ENCODE data around the gene EPHA1.

EPHA1 gene

GRCh38 chr7:143454091-143454680 is 45.5 kb upstream of the EPHA1 start:
- H3K36me3 ChIP-seq, result no peaks in the 10 kb centered on the region
- H3K9me3 ChIP-seq, result no peaks in the 10 kb centered on the region
- no peaks in the 10 kb centered on the region for H3K4me1 ChIP-seq
- TF ChIP-seq, protein P1, sequence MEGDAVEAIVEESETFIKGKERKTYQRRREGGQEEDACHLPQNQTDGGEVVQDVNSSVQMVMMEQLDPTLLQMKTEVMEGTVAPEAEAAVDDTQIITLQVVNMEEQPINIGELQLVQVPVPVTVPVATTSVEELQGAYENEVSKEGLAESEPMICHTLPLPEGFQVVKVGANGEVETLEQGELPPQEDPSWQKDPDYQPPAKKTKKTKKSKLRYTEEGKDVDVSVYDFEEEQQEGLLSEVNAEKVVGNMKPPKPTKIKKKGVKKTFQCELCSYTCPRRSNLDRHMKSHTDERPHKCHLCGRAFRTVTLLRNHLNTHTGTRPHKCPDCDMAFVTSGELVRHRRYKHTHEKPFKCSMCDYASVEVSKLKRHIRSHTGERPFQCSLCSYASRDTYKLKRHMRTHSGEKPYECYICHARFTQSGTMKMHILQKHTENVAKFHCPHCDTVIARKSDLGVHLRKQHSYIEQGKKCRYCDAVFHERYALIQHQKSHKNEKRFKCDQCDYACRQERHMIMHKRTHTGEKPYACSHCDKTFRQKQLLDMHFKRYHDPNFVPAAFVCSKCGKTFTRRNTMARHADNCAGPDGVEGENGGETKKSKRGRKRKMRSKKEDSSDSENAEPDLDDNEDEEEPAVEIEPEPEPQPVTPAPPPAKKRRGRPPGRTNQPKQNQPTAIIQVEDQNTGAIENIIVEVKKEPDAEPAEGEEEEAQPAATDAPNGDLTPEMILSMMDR (IDR thresholded peaks at IDR 0.05; ENCODE audit: low read depth, low read length), result no peak
- DNase-seq, result no peak
- H3K27me3 ChIP-seq, result no peaks in the 10 kb centered on the region; the same call in 1 of the 2 replicates
- H3K4me3 ChIP-seq (ENCODE audit: low read depth, low read length), result no peak overlapping the region

DNA sequence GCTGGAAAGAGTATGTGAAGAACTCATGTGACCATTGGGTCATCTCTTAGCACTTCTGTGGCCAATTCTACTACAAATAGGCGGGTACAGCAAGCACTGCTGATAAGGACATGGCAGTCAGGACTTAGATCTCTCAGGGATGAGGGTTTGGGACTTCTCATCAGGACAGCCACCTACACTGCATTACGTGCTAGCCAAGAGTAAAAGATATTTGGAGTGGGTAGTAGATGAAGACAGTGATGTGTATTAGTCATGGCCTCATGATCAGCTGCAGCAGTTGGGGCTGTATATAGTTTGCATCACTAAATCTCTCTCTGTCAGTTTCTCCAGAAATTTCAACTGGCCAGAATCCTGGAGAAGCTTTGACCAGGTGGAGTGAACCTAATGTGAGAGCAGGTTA is 43.8 kb upstream of the EPHA1 start:
- H3K27me3 ChIP-seq, result no peaks in the 10 kb centered on the region; the same call in 1 of the 2 replicates
- H3K4me3 ChIP-seq (ENCODE audit: low read depth, low read length), result no peak overlapping the region
- DNase-seq, result no peak
- no peaks in the 10 kb centered on the region for H3K9me3 ChIP-seq
- no peaks in the 10 kb centered on the region for H3K4me1 ChIP-seq
- TF ChIP-seq, protein P1 (IDR thresholded peaks at IDR 0.05; ENCODE audit: low read depth, low read length), result no peak
- H3K36me3 ChIP-seq, result no peaks in the 10 kb centered on the region

DNA sequence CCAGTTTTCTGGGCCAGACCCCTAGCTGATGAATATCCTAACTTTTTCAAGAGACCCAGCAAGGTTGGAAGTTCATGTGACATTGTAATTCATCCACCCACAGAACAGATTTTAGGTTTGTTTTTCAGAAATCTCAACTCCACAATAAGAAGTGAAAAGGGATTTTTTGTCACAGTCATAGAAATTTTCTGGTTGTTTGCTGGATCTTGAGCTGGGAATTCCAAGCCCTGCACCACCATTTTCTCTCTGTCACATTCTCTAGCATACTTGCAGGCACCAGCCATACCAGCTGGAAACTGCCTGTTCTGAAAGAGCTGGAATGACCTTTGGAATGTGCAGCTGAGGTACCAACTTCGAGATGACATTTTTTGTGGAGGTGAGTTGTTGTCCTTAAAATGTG is 43.1 kb upstream of the EPHA1 start:
- Histone ChIP-seq H3K4me1 (no peaks in the 10 kb centered on the region), H3K4me3 (ENCODE audit: low read depth, low read length) (no peak overlapping the region), H3K36me3 (no peaks in the 10 kb centered on the region), H3K27me3 (no peaks in the 10 kb centered on the region; the same call in 1 of the 2 replicates), H3K9me3 (no peaks in the 10 kb centered on the region)
- TF ChIP-seq, protein P1 (IDR thresholded peaks at IDR 0.05; ENCODE audit: low read depth, low read length), result no peak
- no peak for DNase-seq

DNA sequence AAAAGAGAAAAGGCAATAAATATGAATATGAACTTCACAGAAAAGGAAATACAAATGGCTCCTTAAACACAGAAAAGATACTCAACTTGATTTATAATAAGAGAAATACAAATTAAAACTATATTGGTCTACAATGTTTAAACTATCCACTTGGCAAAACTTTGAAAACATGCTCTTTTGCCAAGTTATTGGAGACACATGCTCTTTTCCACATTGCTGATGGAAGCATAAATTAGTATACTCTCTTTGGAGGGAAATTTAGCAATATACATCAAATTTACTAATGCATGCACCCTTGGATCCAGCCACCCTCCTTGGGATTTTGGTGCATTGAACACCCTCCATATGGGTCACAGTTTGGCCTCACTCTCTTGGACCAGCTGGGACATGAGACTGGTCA is 42.5 kb upstream of the EPHA1 start:
- DNase-seq, result no peak
- Histone ChIP-seq H3K27me3 (no peaks in the 10 kb centered on the region; the same call in 1 of the 2 replicates), H3K4me1 (no peaks in the 10 kb centered on the region), H3K4me3 (ENCODE audit: low read depth, low read length) (no peak overlapping the region), H3K36me3 (no peaks in the 10 kb centered on the region), H3K9me3 (no peaks in the 10 kb centered on the region)
- TF ChIP-seq, protein P1 (IDR thresholded peaks at IDR 0.05; ENCODE audit: low read depth, low read length), result no peak

- peaks cover 7% of the 10 kb centered on the region for H3K27me3 ChIP-seq
Measured at GRCh38 chr7:143449793-143450192, 41.1 kb upstream of the EPHA1 start.

DNA sequence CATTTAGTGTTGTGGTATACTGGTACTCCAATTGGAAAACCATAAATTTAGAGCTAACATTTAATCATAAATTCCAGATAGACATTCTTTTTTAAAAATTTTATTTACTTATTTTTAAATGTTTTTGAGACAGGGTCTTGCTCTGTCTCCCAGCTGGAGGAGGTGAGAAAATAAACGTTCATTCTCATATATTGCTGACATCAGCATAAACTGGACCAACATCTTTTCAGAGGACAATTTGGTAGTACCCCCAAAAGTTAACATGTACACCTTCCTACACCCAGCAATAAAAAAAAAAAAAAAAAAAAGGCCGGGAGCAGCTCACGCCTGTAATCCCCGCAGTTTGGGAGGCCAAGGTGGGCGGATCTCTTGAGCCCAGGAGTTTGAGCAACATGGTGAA is 39.8 kb upstream of the EPHA1 start:
- Histone ChIP-seq H3K36me3 (no peaks in the 10 kb centered on the region), H3K9me3 (no peaks in the 10 kb centered on the region), H3K27me3 (peaks cover 7% of the 10 kb centered on the region), H3K4me3 (ENCODE audit: low read depth, low read length) (no peak overlapping the region), H3K4me1 (no peaks in the 10 kb centered on the region)
- DNase-seq, result no peak
- TF ChIP-seq, protein P1 (IDR thresholded peaks at IDR 0.05; ENCODE audit: low read depth, low read length), result no peak

More at GRCh38 chr7:143449793-143450192, 41.1 kb upstream of the EPHA1 start:
- H3K4me3 ChIP-seq (ENCODE audit: low read depth, low read length), result no peak overlapping the region
- H3K4me1 ChIP-seq, result no peaks in the 10 kb centered on the region
- H3K36me3 ChIP-seq, result no peaks in the 10 kb centered on the region
- TF ChIP-seq, protein P1 (IDR thresholded peaks at IDR 0.05; ENCODE audit: low read depth, low read length), result no peak
- no peaks in the 10 kb centered on the region for H3K9me3 ChIP-seq
- no peak for DNase-seq
